ENCODE results near the gene NOS1AP. TPM values are rescaled to one million over a fixed set of nuclear protein-coding genes. Genes with fewer than 3 reads are reported as not detected.
"Not testable (repeated sequence)": the region's sequence is repeated elsewhere in the genome, so short reads cannot be mapped to it uniquely, and the experiment has no call there.

Gene NOS1AP
- total and polyA plus RNA-seq, 8 donors = 0.25 to 13.8 (median 6.2) TPM

- no peaks in the 10 kb centered on the region for H3K36me3 ChIP-seq
- H3K27me3 ChIP-seq = no peaks in the 10 kb centered on the region
- H3K9me3 ChIP-seq = no peaks in the 10 kb centered on the region
- no peak for DNase-seq
- TF ChIP-seq EP300 (IDR thresholded peaks at IDR 0.05) (no peak), POLR2A (IDR thresholded peaks at IDR 0.05) (no peak), POLR2AphosphoS5 (IDR thresholded peaks at IDR 0.05) (no peak), CTCF (IDR thresholded peaks at IDR 0.05) (no peak)
- H3K4me3 ChIP-seq = no peak overlapping the region
- H3K27ac ChIP-seq = no peak overlapping the region
- H3K4me1 ChIP-seq = peaks cover 15 to 34% (median 24%) of the 10 kb centered on the region in 4 donors
- intact Hi-C loops (cut with DNase I; ENCODE audit: low total_unique reads) = no loop called here
- WGBS, 5 donors = 96 to 100% (median 97%) methylated on average over 2 of the region's 2 CpGs
Measured at GRCh38 chr1:162172311-162173102, 103.0 kb downstream of the NOS1AP start.

GRCh38 chr1:162173607-162174006, 104.1 kb downstream of the NOS1AP start:
- H3K9me3 ChIP-seq; DNase-seq; intact Hi-C loops (cut with DNase I; ENCODE audit: low total_unique reads); H3K27ac ChIP-seq; H3K36me3 ChIP-seq; H3K27me3 ChIP-seq; H3K4me3 ChIP-seq: not testable (repeated sequence)
- 89 to 100% (median 100%) methylated on average over 1 of the region's 1 CpG for WGBS, 5 donors
- H3K4me1 ChIP-seq = peaks cover 7 to 30% (median 19%) of the 10 kb centered on the region in 4 donors

- intact Hi-C loops (cut with DNase I; ENCODE audit: low total_unique reads) = not testable (repeated sequence)
- peaks cover 6 to 30% (median 19%) of the 10 kb centered on the region in 4 donors for H3K4me1 ChIP-seq
- 97 to 100% (median 100%) methylated on average over 2 of the region's 4 CpGs for WGBS, 5 donors
Measured at GRCh38 chr1:162174027-162174426, 104.5 kb downstream of the NOS1AP start.

GRCh38 chr1:162175379-162176081, 106.0 kb downstream of the NOS1AP start:
- intact Hi-C loops (cut with DNase I; ENCODE audit: low total_unique reads) = no loop called here
- TF ChIP-seq POLR2AphosphoS5 (IDR thresholded peaks at IDR 0.05) = no peak
- TF ChIP-seq POLR2A (IDR thresholded peaks at IDR 0.05) = no peak
- no peak for TF ChIP-seq EP300 (IDR thresholded peaks at IDR 0.05)
- TF ChIP-seq CTCF (IDR thresholded peaks at IDR 0.05) = no peak

More at GRCh38 chr1:162174027-162174426, 104.5 kb downstream of the NOS1AP start:
- DNase-seq, H3K27me3 ChIP-seq, H3K4me3 ChIP-seq, H3K36me3 ChIP-seq, H3K9me3 ChIP-seq, H3K27ac ChIP-seq: not testable (repeated sequence)

GRCh38 chr1:162177126-162177525, 107.6 kb downstream of the NOS1AP start:
- no peaks in the 10 kb centered on the region for H3K9me3 ChIP-seq
- H3K27ac ChIP-seq = no peak overlapping the region
- TF ChIP-seq EP300 (IDR thresholded peaks at IDR 0.05) (no peak), POLR2AphosphoS5 (IDR thresholded peaks at IDR 0.05) (no peak), POLR2A (IDR thresholded peaks at IDR 0.05) (no peak), CTCF (IDR thresholded peaks at IDR 0.05) (no peak)
- intact Hi-C loops (cut with DNase I; ENCODE audit: low total_unique reads) = no loop called here
- H3K4me3 ChIP-seq = no peak overlapping the region
- H3K27me3 ChIP-seq = no peaks in the 10 kb centered on the region
- WGBS, 5 donors = 78 to 93% (median 82%) methylated on average over 6 of the region's 6 CpGs
- no peaks in the 10 kb centered on the region for H3K36me3 ChIP-seq
- H3K4me1 ChIP-seq = peaks cover 10 to 34% (median 21%) of the 10 kb centered on the region in 4 donors
- DNase-seq = no peak

More at GRCh38 chr1:162175379-162176081, 106.0 kb downstream of the NOS1AP start:
- 40 to 69% (median 44%) methylated on average over 9 of the region's 9 CpGs for WGBS, 5 donors
- Histone ChIP-seq H3K4me1 (peaks cover 10 to 34% (median 21%) of the 10 kb centered on the region in 4 donors), H3K9me3 (no peaks in the 10 kb centered on the region), H3K4me3 (no peak overlapping the region), H3K36me3 (no peaks in the 10 kb centered on the region), H3K27me3 (no peaks in the 10 kb centered on the region), H3K27ac (no peak overlapping the region)
- no peak for DNase-seq

Measured in stomach (tissue), 9 donors.